Measurements from ENCODE around the gene CD244. TPM values are rescaled to one million over a fixed set of nuclear protein-coding genes. Genes with fewer than 3 reads are reported as not detected.

Gene CD244
- total RNA-seq, 1 donor from 2014 or later: 0.27 TPM

DNA sequence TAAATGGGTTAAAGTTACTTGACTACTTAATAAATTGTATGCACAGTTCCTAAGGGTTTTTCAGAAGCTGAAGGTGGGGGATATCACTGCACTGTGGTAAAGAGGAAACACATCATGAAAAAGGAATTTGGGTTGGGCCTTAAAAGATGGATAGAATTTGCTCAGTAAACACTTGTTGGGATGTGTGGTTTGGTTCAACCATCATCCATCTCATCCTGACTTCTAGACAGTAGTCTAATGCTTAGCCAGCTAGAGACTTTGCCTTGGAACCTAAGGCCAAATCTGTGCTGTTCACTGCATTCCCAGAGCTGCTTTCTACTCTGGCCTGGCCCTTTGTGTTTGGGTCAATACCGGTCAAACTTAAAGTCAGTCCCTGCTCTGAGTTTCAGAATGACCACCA is 36.1 kb downstream of the CD244 start:
- DNase-seq (no peak), ATAC-seq (no peak)
- intact Hi-C loops (cut with micrococcal nuclease): no loop called here

DNA sequence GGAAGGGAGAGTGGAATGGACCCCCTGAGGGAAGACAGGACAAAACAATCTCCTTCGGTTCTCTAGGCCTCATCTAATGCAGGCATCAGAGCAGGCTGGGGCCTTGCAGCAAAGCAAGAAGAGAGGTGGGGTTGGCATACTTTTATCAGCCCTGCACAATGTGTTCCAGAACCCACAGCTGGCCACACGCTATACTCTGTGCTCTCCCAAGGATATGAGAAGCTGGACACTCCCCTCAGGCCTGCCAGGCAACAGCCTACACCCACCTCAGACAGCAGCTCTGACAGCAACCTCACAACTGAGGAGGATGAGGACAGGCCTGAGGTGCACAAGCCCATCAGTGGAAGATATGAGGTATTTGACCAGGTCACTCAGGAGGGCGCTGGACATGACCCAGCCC is 39.4 kb downstream of the CD244 start:
- intact Hi-C loops (cut with micrococcal nuclease): no loop called here
- no peak for DNase-seq
- ATAC-seq: no peak

GRCh38 chr1:160821627-160822026 is 41.1 kb downstream of the CD244 start:
- intact Hi-C loops (cut with micrococcal nuclease): no loop called here
- ATAC-seq: no peak

DNA sequence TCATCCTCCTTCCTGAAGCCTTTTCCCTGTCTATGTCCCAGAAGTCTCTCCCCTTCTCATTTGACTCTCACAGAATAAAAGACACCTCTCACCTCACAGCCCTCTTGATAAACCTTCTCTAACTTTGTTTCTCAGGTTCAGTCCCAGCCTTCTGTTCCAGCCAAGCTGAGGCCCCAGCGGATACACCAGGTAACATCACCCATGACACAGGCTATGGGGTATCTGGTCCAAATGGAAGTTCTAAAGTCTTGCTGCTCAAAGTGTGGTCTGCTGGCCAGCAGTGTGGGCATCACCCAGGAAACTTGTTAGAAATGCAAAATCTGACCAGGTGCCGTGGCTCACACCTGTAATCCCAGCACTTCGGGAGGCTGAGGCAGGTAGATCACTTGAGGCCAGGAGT is 43.5 kb downstream of the CD244 start:
- ATAC-seq (no peak), DNase-seq (no peak)
- intact Hi-C loops (cut with micrococcal nuclease): no loop called here

More at GRCh38 chr1:160821627-160822026, 41.1 kb downstream of the CD244 start:
- no peak for DNase-seq

GRCh38 chr1:160818207-160818937 is 44.3 kb downstream of the CD244 start:
- intact Hi-C loops (cut with micrococcal nuclease): no loop called here
- DNase-seq: no peak
- ATAC-seq: no peak

- no peak for ATAC-seq
- intact Hi-C loops (cut with micrococcal nuclease): no loop called here
These were observed 47.8 kb downstream of the CD244 start for GRCh38 chr1:160814856-160815255.

DNA sequence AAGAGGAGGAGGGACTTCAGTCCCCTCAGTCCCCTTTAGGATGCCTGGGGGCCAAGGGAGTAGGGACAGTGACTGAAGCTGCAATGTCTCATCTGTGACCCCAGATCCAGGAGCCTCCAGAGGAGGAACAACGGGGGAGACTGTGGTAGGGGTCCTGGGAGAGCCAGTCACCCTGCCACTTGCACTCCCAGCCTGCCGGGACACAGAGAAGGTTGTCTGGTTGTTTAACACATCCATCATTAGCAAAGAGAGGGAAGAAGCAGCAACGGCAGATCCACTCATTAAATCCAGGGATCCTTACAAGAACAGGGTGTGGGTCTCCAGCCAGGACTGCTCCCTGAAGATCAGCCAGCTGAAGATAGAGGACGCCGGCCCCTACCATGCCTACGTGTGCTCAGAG is 48.4 kb downstream of the CD244 start:
- ATAC-seq (no peak), DNase-seq (no peak)
- intact Hi-C loops (cut with micrococcal nuclease): no loop called here

More at GRCh38 chr1:160814856-160815255, 47.8 kb downstream of the CD244 start:
- no peak for DNase-seq

GRCh38 chr1:160813215-160813614 is 49.5 kb downstream of the CD244 start:
- DNase-seq (no peak), ATAC-seq (no peak)
- intact Hi-C loops (cut with micrococcal nuclease): no loop called here

DNA sequence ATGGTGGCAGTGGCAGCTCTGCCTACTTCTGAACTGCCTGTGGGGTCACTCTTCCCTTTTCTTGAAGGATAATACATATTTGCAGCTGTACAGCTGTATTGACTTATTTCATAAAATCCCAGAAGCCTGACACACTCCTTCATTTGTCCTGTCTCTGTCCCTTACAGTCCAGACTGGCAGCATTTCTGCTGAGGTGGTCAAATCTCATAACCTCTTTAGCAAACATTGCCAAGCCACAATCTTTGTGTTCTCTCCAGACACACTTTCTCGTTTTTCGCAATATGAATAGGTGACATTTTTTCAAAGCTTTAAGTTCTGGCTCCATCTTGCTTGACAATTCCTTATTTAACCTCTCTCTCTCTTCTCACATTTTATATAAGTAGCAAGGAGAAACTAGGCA is 51.5 kb downstream of the CD244 start:
- ATAC-seq: no peak
- intact Hi-C loops (cut with micrococcal nuclease): no loop called here
- no peak for DNase-seq

DNA sequence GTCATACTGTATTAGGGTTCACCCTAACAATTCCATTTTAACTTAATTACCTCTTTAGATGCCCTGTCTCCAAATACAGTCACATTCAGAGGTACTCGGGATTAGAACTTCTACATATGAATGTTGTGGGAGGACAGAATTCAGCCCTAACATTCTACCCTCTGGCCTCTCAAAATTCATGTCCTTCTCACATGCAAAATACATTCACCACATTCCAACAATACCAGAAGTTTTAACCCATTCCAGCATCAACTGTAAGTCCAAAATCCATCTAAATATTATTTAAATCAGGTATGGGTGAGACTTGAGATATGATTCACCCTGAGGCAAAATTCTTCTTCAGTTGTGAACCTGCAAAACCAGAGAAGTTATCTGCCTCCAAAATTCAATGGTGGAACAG is 52.2 kb downstream of the CD244 start:
- intact Hi-C loops (cut with micrococcal nuclease): no loop called here
- ATAC-seq (no peak), DNase-seq (no peak)

DNA sequence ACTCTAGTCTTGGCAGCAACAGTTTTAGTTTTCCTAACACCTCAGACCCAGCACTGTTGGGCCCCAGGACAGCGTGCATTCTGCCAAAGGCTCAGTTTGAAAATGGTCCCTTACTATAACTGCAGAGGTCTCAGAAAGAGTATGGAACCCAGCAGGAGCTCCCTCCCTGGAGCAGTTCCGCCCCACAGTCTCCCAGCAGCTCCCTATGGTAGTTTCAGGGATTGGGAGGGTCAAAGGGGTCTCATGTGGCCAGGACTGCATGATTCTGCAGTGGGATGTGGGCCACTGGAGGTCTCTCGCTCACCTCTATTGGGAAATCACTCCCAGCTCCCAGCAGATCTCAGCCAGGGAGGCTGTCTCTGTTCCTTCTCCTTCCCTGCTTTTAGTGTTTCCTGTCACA is 54.4 kb downstream of the CD244 start:
- ATAC-seq: no peak
- intact Hi-C loops (cut with micrococcal nuclease): no loop called here

DNA sequence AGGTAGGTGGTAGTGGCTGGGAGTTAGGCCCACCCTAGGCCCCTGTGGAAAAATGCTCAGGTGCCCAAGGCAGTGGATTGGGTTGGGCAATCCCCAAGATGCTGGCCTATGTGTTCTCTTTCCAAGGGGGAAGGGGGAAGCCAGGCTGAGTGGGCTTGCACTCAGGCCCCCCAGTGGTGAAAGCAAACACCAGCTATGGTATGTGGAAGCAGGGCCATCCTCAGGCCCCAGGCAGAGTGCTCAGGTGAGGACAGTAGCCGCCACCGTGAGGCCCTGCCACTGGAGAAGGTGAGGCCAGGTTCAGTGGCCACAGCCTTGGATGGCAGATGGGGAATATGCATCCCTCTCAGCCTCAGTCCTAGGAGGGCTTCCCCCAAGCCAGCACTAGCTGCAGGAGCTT is 54.9 kb downstream of the CD244 start:
- DNase-seq: no peak
- no peak for ATAC-seq
- intact Hi-C loops (cut with micrococcal nuclease): no loop called here

More for the DNA sequence above, 54.4 kb downstream of the CD244 start:
- DNase-seq: no peak

DNA sequence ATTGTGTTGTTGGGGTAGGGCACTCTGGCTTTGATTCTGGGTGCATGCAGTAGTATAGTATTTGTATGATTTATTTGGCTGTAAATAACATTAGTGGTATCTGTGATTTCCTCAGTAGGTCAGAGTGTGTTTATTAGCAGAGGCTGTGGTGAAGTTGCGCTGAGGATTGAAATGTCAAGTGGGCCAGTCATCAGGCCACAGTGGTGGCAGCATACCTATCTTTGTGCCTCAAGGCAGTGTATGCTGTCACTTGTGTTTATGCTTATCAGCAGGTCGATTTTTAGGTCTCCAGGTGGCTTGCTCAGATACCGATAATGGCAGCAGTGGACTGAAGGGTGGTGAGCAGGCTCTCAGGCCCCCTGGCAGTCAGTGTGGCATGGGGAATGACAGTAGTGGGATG is 55.4 kb downstream of the CD244 start:
- DNase-seq (no peak), ATAC-seq (no peak)
- intact Hi-C loops (cut with micrococcal nuclease): no loop called here

DNA sequence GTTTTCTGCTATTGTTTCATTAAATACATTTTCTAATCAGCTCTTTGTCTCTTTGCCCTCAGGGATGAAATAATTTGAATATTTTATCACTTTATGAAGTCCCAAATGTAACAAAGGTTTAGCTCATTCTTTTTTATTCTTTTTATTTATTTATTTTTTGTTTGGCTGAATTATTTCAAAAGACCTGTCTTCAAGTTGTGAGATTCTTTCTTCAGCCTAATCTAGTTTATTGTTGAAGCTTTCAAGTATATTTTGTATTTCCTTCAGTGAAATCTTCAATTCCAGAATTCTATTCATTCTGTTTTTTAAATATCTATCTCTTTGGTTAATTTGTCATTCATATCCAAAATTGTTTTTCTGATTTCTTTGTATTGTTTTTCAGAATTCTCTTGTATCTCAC is 55.9 kb downstream of the CD244 start:
- DNase-seq (no peak), ATAC-seq (no peak)
- intact Hi-C loops (cut with micrococcal nuclease): no loop called here

GRCh38 chr1:160806109-160806665 is 56.5 kb downstream of the CD244 start:
- intact Hi-C loops (cut with micrococcal nuclease): no loop called here
- DNase-seq (no peak), ATAC-seq (no peak)

DNA sequence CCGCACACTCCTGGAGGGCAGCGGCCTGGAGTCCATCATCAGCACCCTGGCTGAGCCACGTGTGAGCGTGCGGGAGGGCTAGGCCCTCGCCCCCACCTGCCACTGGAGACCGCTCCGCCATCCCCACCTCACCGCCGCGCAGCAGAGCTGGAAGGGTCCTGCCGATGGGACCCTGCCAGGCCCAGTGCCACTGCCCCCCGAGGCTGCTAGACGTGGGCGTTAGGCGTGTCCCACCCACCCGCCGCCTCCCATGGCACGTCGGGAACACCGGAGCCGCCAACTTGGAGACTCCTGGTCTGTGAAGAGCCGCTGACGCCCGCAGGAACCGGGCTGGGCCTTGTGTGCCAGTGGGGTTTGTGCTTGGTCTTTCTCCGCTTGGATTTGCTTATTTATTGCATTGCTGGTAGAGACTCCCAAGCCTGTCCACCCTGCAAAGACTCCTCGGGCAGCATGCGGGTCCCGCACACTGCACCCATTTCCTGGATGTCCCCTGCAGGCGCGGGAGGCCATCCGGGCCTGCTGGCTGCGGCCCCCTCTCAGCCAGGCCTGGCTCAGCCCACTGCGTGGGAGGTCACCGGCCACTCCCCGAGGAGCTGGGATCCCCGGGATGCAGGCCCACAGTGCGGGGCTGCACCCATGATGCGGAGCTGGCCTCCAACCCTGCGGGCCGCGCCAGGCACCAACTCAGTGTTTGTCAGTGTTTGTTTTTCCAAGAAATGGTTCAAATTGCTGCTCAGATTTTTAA is 60.7 kb downstream of the CD244 start:
- no peak for ATAC-seq
- intact Hi-C loops (cut with micrococcal nuclease): no loop called here
- DNase-seq: no peak

DNA sequence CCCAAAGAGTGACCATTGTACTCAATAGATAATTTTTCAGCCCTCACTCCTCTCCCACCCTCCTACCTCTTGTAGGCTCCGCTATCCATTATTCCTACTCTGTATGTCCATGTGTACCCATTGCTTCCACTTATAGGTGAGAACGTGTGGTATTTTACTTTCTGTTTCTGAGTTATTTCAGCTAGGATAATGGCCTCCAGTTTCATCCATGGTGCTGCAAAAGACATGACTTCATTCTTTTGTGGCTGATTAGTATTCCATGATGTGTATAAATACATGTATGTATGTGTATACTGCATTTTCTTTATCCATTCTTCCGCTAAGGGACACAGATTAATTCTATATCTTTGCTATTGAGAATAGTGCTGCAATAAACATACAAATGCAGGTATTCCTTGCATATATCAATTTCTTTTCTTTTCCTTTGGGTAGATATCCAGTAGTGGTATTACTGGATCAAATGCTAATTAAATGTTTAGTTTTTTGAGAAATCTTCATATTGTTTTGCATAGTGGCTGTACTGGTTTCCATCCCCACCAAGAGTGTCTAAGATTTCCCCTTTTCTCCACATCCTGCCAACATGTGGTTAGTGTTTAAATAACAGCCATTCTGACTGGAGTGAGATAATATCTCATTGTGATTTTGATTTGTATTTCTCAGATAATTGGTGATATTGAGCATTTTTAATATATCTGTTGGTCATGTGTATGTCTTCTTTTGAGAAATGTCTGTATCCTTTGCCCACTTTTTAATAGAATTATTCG is 61.9 kb downstream of the CD244 start:
- ATAC-seq (no peak), DNase-seq (no peak)
- intact Hi-C loops (cut with micrococcal nuclease): no loop called here

GRCh38 chr1:160800142-160800541 is 62.5 kb downstream of the CD244 start:
- DNase-seq: no peak
- intact Hi-C loops (cut with micrococcal nuclease): no loop called here
- no peak for ATAC-seq

DNA sequence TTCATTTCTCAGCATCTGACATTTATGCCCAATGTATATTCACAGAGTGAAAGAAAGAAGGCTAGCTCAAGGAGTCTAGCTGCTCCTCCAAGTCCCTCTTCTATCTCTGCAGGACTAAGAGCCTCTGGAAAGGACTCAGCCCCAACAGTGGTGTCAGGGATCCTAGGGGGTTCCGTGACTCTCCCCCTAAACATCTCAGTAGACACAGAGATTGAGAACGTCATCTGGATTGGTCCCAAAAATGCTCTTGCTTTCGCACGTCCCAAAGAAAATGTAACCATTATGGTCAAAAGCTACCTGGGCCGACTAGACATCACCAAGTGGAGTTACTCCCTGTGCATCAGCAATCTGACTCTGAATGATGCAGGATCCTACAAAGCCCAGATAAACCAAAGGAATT is 63.0 kb downstream of the CD244 start:
- DNase-seq: no peak
- no peak for ATAC-seq
- intact Hi-C loops (cut with micrococcal nuclease): no loop called here

GRCh38 chr1:160798439-160798838 is 64.2 kb downstream of the CD244 start:
- ATAC-seq (no peak), DNase-seq (no peak)
- intact Hi-C loops (cut with micrococcal nuclease): no loop called here
